HG02885 (cell line): ENCODE data around the gene CKS1B.

Experiments
- ATAC-seq: cut with Tn5 transposase; IDR thresholded peaks from one replicate; pipeline ENCODE4 v1.9.1; 2021; ENCODE audit warnings: mild to moderate bottlenecking; ENCODE audit not compliant: unreplicated experiment, poor library complexity

Gene CKS1B

GRCh38 chr1:155011004-155011416 is 36.5 kb downstream of the CKS1B start:
- no peak for ATAC-seq

DNA sequence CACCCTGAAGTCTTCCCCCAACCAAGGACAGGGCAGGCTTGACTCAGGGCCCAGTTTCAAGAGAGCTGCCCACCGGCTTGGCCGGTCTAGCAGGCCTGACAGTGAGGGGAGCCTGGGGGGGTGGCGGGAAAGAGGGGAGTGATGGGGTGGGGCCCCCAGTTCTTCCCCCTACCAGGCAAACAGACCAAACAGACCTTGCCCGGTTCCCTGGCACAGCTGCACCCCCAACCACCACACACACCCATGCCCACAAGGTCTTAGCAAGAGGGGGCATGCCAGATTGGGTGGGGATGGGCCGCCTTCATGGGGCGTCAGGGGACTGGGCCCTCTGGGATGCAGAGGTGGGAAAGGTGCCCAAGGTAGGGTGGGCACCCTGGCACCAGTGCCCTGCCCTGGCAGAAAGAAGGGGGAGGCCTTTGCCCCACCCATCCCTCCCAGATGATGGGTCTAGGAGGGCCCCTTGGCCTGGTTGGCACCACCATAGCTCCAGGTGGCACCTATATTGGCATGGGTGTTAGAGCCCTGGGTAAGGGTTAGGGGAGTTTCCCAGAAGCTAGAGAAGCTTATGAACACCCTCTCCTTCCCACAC is 37.0 kb downstream of the CKS1B start:
- ATAC-seq: no peak

DNA sequence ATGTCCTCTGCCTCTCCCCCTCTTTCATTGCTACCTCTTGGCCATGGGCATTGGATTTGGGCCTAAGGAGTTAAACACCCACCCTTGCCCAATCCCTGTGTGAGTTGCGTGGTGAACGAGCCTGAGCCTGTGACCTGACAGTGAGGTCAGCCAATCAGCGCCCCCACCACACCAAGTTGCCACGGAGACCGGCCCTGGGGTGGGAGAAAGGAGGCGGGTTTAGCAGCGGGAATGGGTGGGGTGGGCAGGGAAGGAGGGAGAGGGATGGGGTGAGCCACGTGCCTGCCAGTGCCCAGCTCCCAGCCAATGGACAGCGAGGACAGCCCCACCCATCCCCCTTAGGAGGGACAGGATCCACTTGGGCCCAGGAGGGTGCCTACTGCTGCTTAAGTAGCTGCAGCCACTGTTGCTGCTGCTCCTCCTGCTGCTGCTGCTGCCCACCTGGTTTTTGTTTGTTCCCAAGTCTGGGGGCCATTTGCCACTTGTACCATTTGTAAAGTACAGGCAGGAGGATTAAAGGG is 37.6 kb downstream of the CKS1B start:
- no peak for ATAC-seq

DNA sequence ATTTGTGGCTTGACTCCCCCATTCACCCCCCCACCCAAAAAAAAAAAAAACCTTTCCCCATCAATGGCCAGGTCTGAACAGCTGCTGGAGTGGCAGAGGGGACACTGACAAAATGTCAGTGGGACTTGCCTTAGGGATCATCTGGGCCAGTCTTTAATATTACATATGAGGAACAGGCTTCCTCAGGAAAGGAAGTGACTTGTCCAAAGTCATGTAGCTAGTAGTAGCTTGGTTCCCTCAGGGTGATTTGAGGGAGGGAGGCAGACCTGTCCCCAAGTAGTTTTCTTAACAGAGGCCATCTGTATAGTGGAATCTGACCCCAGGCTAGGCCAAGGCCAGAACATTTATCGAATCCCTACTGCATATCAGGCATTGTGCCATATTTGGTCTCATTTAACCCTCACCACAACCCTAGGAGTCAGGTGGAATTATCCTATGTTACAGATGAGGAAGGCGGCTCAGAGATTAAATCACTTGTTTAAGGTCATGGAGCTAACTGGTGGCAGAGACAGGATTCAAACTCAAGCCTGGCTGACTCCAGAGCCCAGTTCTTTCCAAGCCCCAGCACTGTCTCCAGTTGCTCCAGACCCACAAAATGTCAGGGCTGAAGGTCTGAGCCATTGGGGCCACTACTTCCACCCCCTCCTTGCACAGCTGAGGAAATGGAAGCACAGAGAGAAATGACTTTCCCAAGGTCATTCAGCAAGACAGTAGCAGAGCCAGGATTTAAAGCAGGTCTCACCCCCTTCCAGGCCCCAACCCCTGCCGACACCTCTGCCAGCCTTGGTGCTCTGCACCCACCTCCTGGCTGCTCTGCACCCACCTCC is 38.5 kb downstream of the CKS1B start:
- no peak for ATAC-seq

DNA sequence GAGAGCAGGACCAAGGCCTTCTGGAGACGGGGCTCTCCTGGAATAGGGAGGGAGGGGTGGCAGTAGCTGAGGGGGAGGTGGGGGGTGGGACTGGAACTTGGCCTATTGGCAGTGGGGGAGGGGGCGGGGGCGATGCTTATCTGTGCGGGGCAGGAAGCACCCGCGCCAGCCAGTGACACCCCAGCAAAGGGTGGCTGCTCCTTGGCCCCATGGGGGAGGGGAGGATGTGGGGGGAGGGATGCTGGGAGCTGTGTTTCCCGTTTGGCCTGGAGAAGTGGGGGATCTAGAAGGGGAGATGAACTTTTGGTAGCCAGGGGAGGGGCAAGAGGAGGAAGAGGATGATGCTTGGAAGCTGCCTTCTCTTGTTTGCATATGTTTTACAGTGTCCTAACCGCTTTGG is 39.2 kb downstream of the CKS1B start:
- no peak for ATAC-seq

- no peak for ATAC-seq
Measured at GRCh38 chr1:155014709-155015508, 40.4 kb downstream of the CKS1B start.

DNA sequence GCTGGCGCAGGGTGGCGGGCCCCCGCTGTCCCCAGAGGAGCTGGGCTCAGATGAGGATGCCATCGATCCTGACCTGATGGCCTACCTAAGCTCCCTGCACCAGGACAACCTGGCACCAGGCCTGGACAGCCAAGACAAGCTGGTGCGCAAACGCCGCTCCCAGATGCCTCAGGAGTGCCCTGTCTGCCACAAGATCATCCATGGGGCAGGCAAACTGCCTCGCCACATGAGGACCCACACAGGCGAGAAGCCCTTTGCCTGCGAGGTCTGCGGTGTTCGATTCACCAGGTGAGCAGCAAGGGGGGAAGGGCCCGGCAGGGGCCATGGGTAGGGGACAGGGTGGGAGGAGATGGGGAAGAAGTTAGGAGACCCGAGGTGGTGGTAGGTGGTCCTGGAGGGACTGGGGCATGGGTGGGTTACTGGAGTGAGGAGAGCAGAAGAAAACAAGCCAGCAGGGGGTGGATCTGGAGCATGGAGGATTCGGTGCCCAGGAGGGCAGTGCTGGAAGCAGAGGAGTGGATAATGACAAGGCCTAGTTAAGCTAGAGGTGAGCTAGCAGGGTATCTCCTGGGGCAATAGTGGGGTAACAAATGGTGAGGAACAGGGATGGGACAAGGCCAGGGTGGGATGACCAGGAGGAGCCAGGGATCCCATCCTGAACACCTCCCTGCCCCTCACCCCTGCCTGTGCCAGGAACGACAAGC is 41.2 kb downstream of the CKS1B start:
- ATAC-seq: no peak

GRCh38 chr1:155016231-155016831 is 41.9 kb downstream of the CKS1B start:
- no peak for ATAC-seq

GRCh38 chr1:155017041-155017945 is 42.8 kb downstream of the CKS1B start:
- peak; percentile 84 for ATAC-seq

DNA sequence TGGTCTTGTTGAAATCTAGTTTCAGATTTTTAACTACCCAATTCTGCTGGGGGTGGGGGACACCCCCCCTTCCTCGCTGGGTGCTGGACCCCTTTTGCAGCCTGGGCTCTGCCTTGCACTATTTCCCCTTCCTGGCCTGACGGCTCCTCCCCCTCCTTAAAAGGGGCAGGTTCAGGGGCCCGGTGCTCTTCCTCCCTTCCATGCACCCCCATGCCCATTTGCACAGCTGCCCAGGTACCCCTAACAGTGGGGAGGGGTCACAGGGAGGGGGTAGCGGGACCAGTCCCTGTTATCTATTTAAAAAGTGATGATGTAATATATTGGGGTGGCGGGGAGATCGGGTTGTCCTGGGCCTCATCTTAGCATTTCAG is 43.5 kb downstream of the CKS1B start:
- ATAC-seq: no peak

GRCh38 chr1:155018617-155019348 is 44.3 kb downstream of the CKS1B start:
- no peak for ATAC-seq

GRCh38 chr1:155019377-155020245 is 45.1 kb downstream of the CKS1B start:
- no peak for ATAC-seq

GRCh38 chr1:155022136-155022926 is 47.9 kb downstream of the CKS1B start:
- no peak for ATAC-seq

DNA sequence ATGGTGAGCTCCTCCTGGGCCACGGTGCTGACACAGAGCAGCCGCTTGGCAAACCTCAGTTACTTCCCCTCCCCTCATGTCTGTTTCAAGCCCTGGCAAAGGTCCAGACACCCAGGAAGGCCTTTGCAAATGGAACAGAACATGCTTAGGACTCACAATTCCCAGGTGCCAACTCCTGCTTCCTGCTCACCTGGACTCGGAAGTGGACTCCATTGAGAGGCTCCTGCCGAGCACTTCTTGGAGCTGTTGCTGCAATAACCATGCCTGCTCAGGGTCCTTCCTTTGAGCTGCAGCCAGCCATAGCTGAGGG is 48.4 kb downstream of the CKS1B start:
- ATAC-seq: no peak

- ATAC-seq: no peak
Measured at GRCh38 chr1:155023627-155024026, 49.1 kb downstream of the CKS1B start.

GRCh38 chr1:155024315-155024714 is 49.8 kb downstream of the CKS1B start:
- no peak for ATAC-seq

DNA sequence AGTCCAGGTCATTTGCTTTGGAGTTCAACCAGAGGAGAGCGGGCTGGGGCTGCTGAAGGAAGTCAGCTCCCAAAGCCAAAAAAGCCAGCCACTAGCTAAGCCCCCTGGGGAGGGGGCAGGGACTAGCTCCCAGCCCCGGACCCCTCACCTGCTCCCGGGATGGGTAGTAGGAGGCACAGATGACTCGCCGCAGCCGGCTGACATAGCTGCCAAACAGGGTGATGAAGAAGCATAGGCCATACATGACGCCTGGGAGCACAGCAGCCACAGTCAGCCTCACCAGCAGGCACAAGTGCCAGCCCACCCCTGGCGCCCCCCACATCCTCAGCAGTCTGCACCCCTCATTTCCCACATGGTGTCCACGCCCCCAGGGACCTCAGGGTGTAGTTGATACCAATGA is 51.7 kb downstream of the CKS1B start:
- no peak for ATAC-seq
